Stimulated activated CD8-positive, alpha-beta memory T cell treated with anti-CD3 and anti-CD28 coated beads, Interleukin-15, amount 100 ng/mL, for 48 hours (primary cell): ENCODE results near the gene TUBA1A.
"Not testable (repeated sequence)": the region's sequence is repeated elsewhere in the genome, so short reads cannot be mapped to it uniquely, and the experiment has no call there.

Experiments used
- DNase-seq, 2 donors: peaks; one replicate each; pipeline ENCODE4 v3.0.0-alpha.2; 2020; ENCODE audit warnings: low read depth in 2 of 2

Gene TUBA1A

GRCh38 chr12:49188916-49189367 lies at the start of gene TUBA1A:
TSS of gene TUBA1A (minus strand) at chr12:49189080. CDS start at chr12:49188979, 101 bp downstream.
- DNase-seq, result peak; percentile 86 to 91

GRCh38 chr12:49236423-49236822 lies 47.5 kb upstream of the TUBA1A start:
- no peak for DNase-seq

GRCh38 chr12:49233842-49234526 lies 45.1 kb upstream of the TUBA1A start:
- DNase-seq, result no peak

- no peak for DNase-seq
Measured at GRCh38 chr12:49232940-49233841, 44.3 kb upstream of the TUBA1A start.

- no peak for DNase-seq
Measured at GRCh38 chr12:49231878-49232655, 43.2 kb upstream of the TUBA1A start.

GRCh38 chr12:49230805-49231194 lies 41.9 kb upstream of the TUBA1A start:
- DNase-seq, result no peak

- no peak for DNase-seq
Measured at GRCh38 chr12:49230176-49230804, 41.4 kb upstream of the TUBA1A start.

GRCh38 chr12:49228653-49229052 lies 39.8 kb upstream of the TUBA1A start:
- DNase-seq, result no peak

GRCh38 chr12:49227713-49228112 lies 38.8 kb upstream of the TUBA1A start:
- no peak for DNase-seq

GRCh38 chr12:49225576-49226166 lies 36.8 kb upstream of the TUBA1A start:
- DNase-seq, result no peak

- no peak for DNase-seq
Measured at GRCh38 chr12:49223590-49224369, 34.9 kb upstream of the TUBA1A start.

- no peak for DNase-seq
Measured at GRCh38 chr12:49223122-49223521, 34.2 kb upstream of the TUBA1A start.

GRCh38 chr12:49220972-49221371 lies 32.1 kb upstream of the TUBA1A start:
- DNase-seq, result no peak

- DNase-seq, result no peak
Measured at GRCh38 chr12:49219417-49220026, 30.6 kb upstream of the TUBA1A start.

GRCh38 chr12:49212572-49212971 lies 23.7 kb upstream of the TUBA1A start:
- no peak for DNase-seq

GRCh38 chr12:49210703-49211102 lies 21.8 kb upstream of the TUBA1A start:
- not testable (repeated sequence) for DNase-seq

- no peak for DNase-seq
Measured at GRCh38 chr12:49208676-49209075, 19.8 kb upstream of the TUBA1A start.

- DNase-seq, result no peak
Measured at GRCh38 chr12:49208146-49208545, 19.3 kb upstream of the TUBA1A start.

- no peak for DNase-seq
Measured at GRCh38 chr12:49206389-49206788, 17.5 kb upstream of the TUBA1A start.
